ENCODE data around the gene CAV2. TPM values are rescaled to one million over a fixed set of nuclear protein-coding genes. Genes with fewer than 3 reads are reported as not detected.
A peak's percentile ranks its signal among the peaks of the same experiment; 100 is the strongest.

CAV2 gene
- total RNA-seq, 2 donors from 2014 or later, result 180 to 278 TPM

GRCh38 chr7:116491887-116492653 lies 7.5 kb upstream of the CAV2 start:
- Histone ChIP-seq H3K27me3 (no peaks in the 10 kb centered on the region), H3K9me3 (no peaks in the 10 kb centered on the region), H3K4me1 (peaks cover 0 to 34% of the 10 kb centered on the region in 2 donors), H3K27ac (peak overlapping the region in 1 of 2 donors; percentile 48), H3K36me3 (no peaks in the 10 kb centered on the region), H3K4me3 (no peak overlapping the region)
- no peak for DNase-seq (ENCODE audit: low spot score)
- TF ChIP-seq CTCF (IDR thresholded peaks at IDR 0.05), result no peak

- DNase-seq (ENCODE audit: low spot score), result no peak
- Histone ChIP-seq H3K36me3 (no peaks in the 10 kb centered on the region), H3K27me3 (no peaks in the 10 kb centered on the region), H3K4me3 (no peak overlapping the region), H3K4me1 (peaks cover 0 to 34% of the 10 kb centered on the region in 2 donors), H3K9me3 (no peaks in the 10 kb centered on the region), H3K27ac (peak overlapping the region in 1 of 2 donors; percentile 48)
- TF ChIP-seq CTCF (IDR thresholded peaks at IDR 0.05), result no peak
Measured at GRCh38 chr7:116492654-116493109, 6.9 kb upstream of the CAV2 start.

- peaks cover 0 to 34% of the 10 kb centered on the region in 2 donors for H3K4me1 ChIP-seq
- TF ChIP-seq CTCF (IDR thresholded peaks at IDR 0.05), result no peak
- no peaks in the 10 kb centered on the region for H3K9me3 ChIP-seq
- H3K27me3 ChIP-seq, result no peaks in the 10 kb centered on the region
- H3K36me3 ChIP-seq, result no peaks in the 10 kb centered on the region
- no peak overlapping the region for H3K4me3 ChIP-seq
- H3K27ac ChIP-seq, result peak overlapping the region in 1 of 2 donors; percentile 48
- DNase-seq (ENCODE audit: low spot score), result no peak
Measured at GRCh38 chr7:116493449-116493848, 6.1 kb upstream of the CAV2 start.

- DNase-seq (ENCODE audit: low spot score), result no peak
- H3K27ac ChIP-seq, result no peak overlapping the region
- no peaks in the 10 kb centered on the region for H3K36me3 ChIP-seq
- TF ChIP-seq CTCF (IDR thresholded peaks at IDR 0.05), result no peak
- peaks cover 0 to 30% of the 10 kb centered on the region in 2 donors for H3K4me1 ChIP-seq
- no peak overlapping the region for H3K4me3 ChIP-seq
- no peaks in the 10 kb centered on the region for H3K27me3 ChIP-seq
- no peaks in the 10 kb centered on the region for H3K9me3 ChIP-seq
Measured at GRCh38 chr7:116494472-116494871, 5.1 kb upstream of the CAV2 start.

- DNase-seq (ENCODE audit: low spot score), result no peak
- H3K4me1 ChIP-seq, result peaks cover 0 to 21% of the 10 kb centered on the region in 2 donors
- no peaks in the 10 kb centered on the region for H3K9me3 ChIP-seq
- no peak for TF ChIP-seq CTCF (IDR thresholded peaks at IDR 0.05)
- H3K27me3 ChIP-seq, result no peaks in the 10 kb centered on the region
- no peaks in the 10 kb centered on the region for H3K36me3 ChIP-seq
- peak overlapping the region in 1 of 2 donors; percentile 46 for H3K27ac ChIP-seq
- H3K4me3 ChIP-seq, result no peak overlapping the region
Measured at GRCh38 chr7:116495736-116496135, 3.8 kb upstream of the CAV2 start.

Data from right atrium auricular region (tissue), 2 donors.